Lower leg skin (tissue), 4 donors: ENCODE measurements around the gene STAU1. TPM values are rescaled to one million over a fixed set of nuclear protein-coding genes. Genes with fewer than 3 reads are reported as not detected.
"Not testable (repeated sequence)": the region's sequence is repeated elsewhere in the genome, so short reads cannot be mapped to it uniquely, and the experiment has no call there.

Experiments used
- DNase-seq, 2 donors: peaks; one replicate each; pipeline ENCODE4 v3.0.0-alpha.2; 2019; ENCODE audit warnings: low spot score in 2 of 2
- H3K4me3 ChIP-seq: fragments of 200-600 bp; sonication (generic); 2 replicates; pipeline ENCODE4 v1.5.1; 2017; ENCODE audit warnings: mild to moderate bottlenecking, low read depth; ENCODE audit not compliant: poor library complexity, severe bottlenecking
- CTCF ChIP-seq, 3 donors: fragments of 450-650 bp; IDR thresholded peaks; one replicate each; pipeline ENCODE4 v1.5.1; 2016; ENCODE audit warnings: antibody characterized with exemption in 3 of 3, mild to moderate bottlenecking in 3 of 3, moderate library complexity in 2 of 3
- POLR2A ChIP-seq, 2 donors: fragments of 450-650 bp; IDR thresholded peaks; one replicate each; pipeline ENCODE4 v1.6.1; 2016 to 2017; ENCODE audit warnings: antibody characterized with exemption in 2 of 2, mild to moderate bottlenecking in 1 of 2, moderate library complexity in 1 of 2
- WGBS, 2 donors: methylation state at CpG; one replicate each; pipeline ENCODE4 v1.1.5; 2018; 5-methylcytosine and 5-hydroxymethylcytosine counted together
- intact Hi-C: fragments of 100-400 bp; cut with DNase I; formaldehyde crosslinking; loops from one replicate; pipeline ENCODE4 v1.15.0; 2023; ENCODE audit warnings: low total_unique reads
- total RNA-seq, 4 donors: library from RNA; depleted of rRNA; stranded (reverse); fragments of >200 nt; gene quantifications; one replicate each; pipeline ENCODE4 v1.1.0, GENCODE V29; 2016

STAU1 gene
- total RNA-seq, 4 donors from 2014 or later = 68.4 to 90.0 (median 77.0) TPM

- DNase-seq = no peak
- H3K4me3 ChIP-seq = no peak overlapping the region
- intact Hi-C loops = no loop called here
- 92 to 93% methylated on average over 15 of the region's 15 CpGs for WGBS, 2 donors
- no peak for TF ChIP-seq POLR2A (IDR thresholded peaks at IDR 0.05)
These were observed 75.4 kb downstream of the STAU1 start for GRCh38 chr20:49112596-49113274.

GRCh38 chr20:49110767-49111694 is 77.1 kb downstream of the STAU1 start:
- 93 to 98% methylated on average over 6 of the region's 6 CpGs for WGBS, 2 donors
- intact Hi-C loops = no loop called here
- H3K4me3 ChIP-seq = no peak overlapping the region
- no peak for TF ChIP-seq POLR2A (IDR thresholded peaks at IDR 0.05)
- TF ChIP-seq CTCF (IDR thresholded peaks at IDR 0.05) = no peak
- no peak for DNase-seq

GRCh38 chr20:49106328-49106727 is 81.8 kb downstream of the STAU1 start:
- no peak overlapping the region for H3K4me3 ChIP-seq
- 97 to 99% methylated on average over 6 of the region's 6 CpGs for WGBS, 2 donors
- no peak for DNase-seq
- no peak for TF ChIP-seq POLR2A (IDR thresholded peaks at IDR 0.05)
- TF ChIP-seq CTCF (IDR thresholded peaks at IDR 0.05) = no peak
- intact Hi-C loops = no loop called here

- DNase-seq, intact Hi-C loops, H3K4me3 ChIP-seq: not testable (repeated sequence)
- WGBS, 2 donors = 93 to 96% methylated on average over 11 of the region's 11 CpGs
These were observed 83.1 kb downstream of the STAU1 start for GRCh38 chr20:49104979-49105547.

- TF ChIP-seq POLR2A (IDR thresholded peaks at IDR 0.05) = no peak
- TF ChIP-seq CTCF (IDR thresholded peaks at IDR 0.05) = no peak
- 73 to 75% methylated on average over 3 of the region's 3 CpGs for WGBS, 2 donors
- no peak for DNase-seq
- no peak overlapping the region for H3K4me3 ChIP-seq
- intact Hi-C loops = no loop called here
These were observed 83.8 kb downstream of the STAU1 start for GRCh38 chr20:49104365-49104648.

GRCh38 chr20:49103647-49104364 is 84.3 kb downstream of the STAU1 start:
- 89 to 94% methylated on average over 7 of the region's 7 CpGs for WGBS, 2 donors
- TF ChIP-seq CTCF (IDR thresholded peaks at IDR 0.05) (no peak), POLR2A (IDR thresholded peaks at IDR 0.05) (no peak)
- no peak for DNase-seq
- intact Hi-C loops = no loop called here
- no peak overlapping the region for H3K4me3 ChIP-seq
